GM12878 (cell line): ENCODE measurements around the gene GIMAP1. TPM values are rescaled to one million over a fixed set of nuclear protein-coding genes. Genes with fewer than 3 reads are reported as not detected.

Experiments
- ATAC-seq: fragments of 200-7000 bp; cut with Tn5 transposase; 3 replicates; pipeline ENCODE4 v1.9.1; 2020; ENCODE audit warnings: mild to moderate bottlenecking, moderate library complexity
- BruUV-seq: library from RNA; stranded (reverse); fragments of 400-500 nt; replicated peaks from 2 replicates; lab custom pipeline; 2021; lab: Mats Ljungman, UMichigan
- CTCF ChIA-PET: fragments of 300-600 bp; sonication (Branson Sonifier 250); formaldehyde crosslinking; extraction: SDS; loops from one replicate; lab custom pipeline; 2021; ENCODE audit warnings: inconsistent platforms; lab: Yijun Ruan, JAX
- POLR2A ChIA-PET: fragments of 350-600 bp; formaldehyde crosslinking; extraction: SDS; loops from one replicate; lab custom pipeline; 2021; ENCODE audit warnings: inconsistent platforms; lab: Charles Lee
- RAD21 ChIA-PET: fragments of 300-600 bp; sonication (Branson Sonifier 250); formaldehyde crosslinking; loops from one replicate; lab custom pipeline; 2023; ENCODE audit warnings: antibody characterized with exemption; ENCODE audit not compliant: unreplicated experiment; lab: Charles Lee
- SMC1A ChIA-PET: fragments of 300-600 bp; sonication (Branson Sonifier 250); formaldehyde crosslinking; loops from one replicate; lab custom pipeline; 2023; ENCODE audit not compliant: unreplicated experiment, uncharacterized antibody; lab: Charles Lee
- DNase-seq: peaks from one replicate; pipeline ENCODE4 v3.0.0-alpha.2; 2011; ENCODE audit warnings: low read depth, low spot score
- FAIRE-seq: peaks from 3 replicates; lab custom pipeline; 2011; peaks lifted over from hg19 to GRCh38; lab: Jason Lieb, UNC
- H2AFZ ChIP-seq: 2 replicates; pipeline ENCODE4 v1.6.0; 2011; ENCODE audit warnings: low read depth, low read length, control low read depth; ENCODE audit not compliant: control insufficient read depth
- H3K27ac ChIP-seq: 2 replicates; pipeline ENCODE4 v1.5.1; 2011; ENCODE audit warnings: control low read depth; ENCODE audit not compliant: control insufficient read depth, insufficient read depth
- H3K27me3 ChIP-seq, 2 experiments: replicated peaks in 1 of 2; 2 replicates each; pipeline versions ENCODE4 v1.6.0 to v1.6.1; 2011; ENCODE audit warnings: low read length in 1 of 2; ENCODE audit not compliant: control insufficient read depth in 2 of 2, insufficient read depth in 2 of 2
- H3K36me3 ChIP-seq, 2 experiments: 2 replicates each; pipeline ENCODE4 v1.5.1; 2011; ENCODE audit warnings: low read length in 1 of 2; ENCODE audit not compliant: control insufficient read depth in 2 of 2, insufficient read depth in 2 of 2
- H3K4me1 ChIP-seq: 2 replicates; pipeline ENCODE4 v1.6.1; 2011; ENCODE audit warnings: mild to moderate bottlenecking, low read length, moderate library complexity, mixed read lengths; ENCODE audit not compliant: control insufficient read depth, insufficient read depth
- H3K4me2 ChIP-seq: 2 replicates; pipeline ENCODE4 v1.6.0; 2011; ENCODE audit warnings: control low read depth; ENCODE audit not compliant: control insufficient read depth, insufficient read depth
- H3K4me3 ChIP-seq: fragments of 200-600 bp; sonication (generic); 2 replicates; pipeline ENCODE4 v1.5.1; 2016
- H3K79me2 ChIP-seq: 2 replicates; pipeline ENCODE4 v1.6.0; 2011; ENCODE audit warnings: low read length; ENCODE audit not compliant: control insufficient read depth, insufficient read depth
- H3K9ac ChIP-seq: 2 replicates; pipeline ENCODE4 v1.8.0; 2011; ENCODE audit warnings: low read length, control low read depth, mixed read lengths; ENCODE audit not compliant: control insufficient read depth, insufficient read depth
- H3K9me3 ChIP-seq: replicated peaks from 3 replicates; pipeline ENCODE4 v1.5.1; 2011; ENCODE audit warnings: mild to moderate bottlenecking, low read length; ENCODE audit not compliant: control insufficient read depth, insufficient read depth
- H4K20me1 ChIP-seq: 2 replicates; pipeline ENCODE4 v1.6.0; 2011; ENCODE audit not compliant: control insufficient read depth, insufficient read depth
- BHLHE40 ChIP-seq, 2 experiments: fragments of 450-650 bp in 1 of 2; IDR thresholded peaks; 2 replicates each; pipeline ENCODE4 v1.6.1; 2011 to 2017; ENCODE audit warnings: low read depth in 2 of 2, borderline replicate concordance in 1 of 2, improper control_type of control experiment in 1 of 2, low read length in 1 of 2, mild to moderate bottlenecking in 1 of 2
- CREB1 ChIP-seq: IDR thresholded peaks from 2 replicates; pipeline ENCODE4 v1.6.1; 2012; ENCODE audit warnings: low read depth, mild to moderate bottlenecking, inconsistent platforms
- IKZF1 ChIP-seq: fragments of 450-650 bp; conservative IDR thresholded peaks from 2 replicates; pipeline ENCODE4 v1.6.1; 2017; ENCODE audit warnings: antibody characterized with exemption, mild to moderate bottlenecking
- NR2C2 ChIP-seq: IDR thresholded peaks from 2 replicates; pipeline ENCODE4 v1.6.1; 2011; ENCODE audit warnings: borderline replicate concordance, low read depth; ENCODE audit not compliant: control insufficient read depth, insufficient read length
- POLR2A ChIP-seq: IDR thresholded peaks from 2 replicates; pipeline ENCODE4 v1.6.1; 2011; ENCODE audit warnings: low read depth, mild to moderate bottlenecking, low read length
- RELB ChIP-seq: fragments of 450-650 bp; IDR thresholded peaks from 2 replicates; pipeline ENCODE4 v1.6.1; 2017; ENCODE audit warnings: low read depth, mild to moderate bottlenecking, moderate library complexity
- SIX5 ChIP-seq: IDR thresholded peaks from 2 replicates; pipeline ENCODE4 v1.6.1; 2011; ENCODE audit warnings: mild to moderate bottlenecking, low read depth, low read length, moderate library complexity; ENCODE audit not compliant: severe bottlenecking
- SPI1 ChIP-seq: IDR thresholded peaks from 2 replicates; pipeline ENCODE4 v1.6.1; 2011; ENCODE audit warnings: low read depth, mild to moderate bottlenecking, low read length, moderate library complexity, borderline replicate concordance; ENCODE audit not compliant: insufficient read depth
- SRF ChIP-seq, 2 experiments: IDR thresholded peaks; 2 replicates each; pipeline ENCODE4 v1.6.1; 2011; ENCODE audit warnings: low read depth in 2 of 2, low read length in 2 of 2, mild to moderate bottlenecking in 1 of 2, moderate library complexity in 1 of 2
- USF2 ChIP-seq: IDR thresholded peaks from 2 replicates; pipeline ENCODE4 v1.6.1; 2011; ENCODE audit warnings: low read depth, low read length, improper control_type of control experiment, borderline replicate concordance
- ZNF384 ChIP-seq: IDR thresholded peaks from 2 replicates; pipeline ENCODE4 v1.6.1; 2012; ENCODE audit warnings: low read depth, mild to moderate bottlenecking, low read length, improper control_type of control experiment, borderline replicate concordance
- ZSCAN29 ChIP-seq: fragments of 450-650 bp; IDR thresholded peaks from 2 replicates; pipeline ENCODE4 v1.6.1; 2017; ENCODE audit warnings: mild to moderate bottlenecking, moderate library complexity
- WGBS: methylation state at CpG from one replicate; pipeline ENCODE4 v1.1.6; 2016; ENCODE audit warnings: low lambda C conversion rate; ENCODE audit not compliant: insufficient replicate concordance, insufficient coverage; ENCODE audit errors: missing lambda C conversion rate; 5-methylcytosine and 5-hydroxymethylcytosine counted together
- in situ Hi-C: fragments of 300-500 bp; cut with MboI; formaldehyde crosslinking; loops from 9 replicates; pipeline ENCODE4 v1.14.3; 2018; ENCODE audit warnings: mixed read lengths
- intact Hi-C: fragments of 100-400 bp; cut with micrococcal nuclease; formaldehyde crosslinking; loops from one replicate; pipeline ENCODE4 v1.14.2; 2022; ENCODE audit not compliant: unreplicated experiment
- polyA plus RNA-seq, 11 experiments: library from polyadenylated mRNA; depleted of rRNA in 4 of 11; unstranded in 6 of 11; stranded (reverse) in 5 of 11; fragments of >200 nt; fragmentation: Nextera tagmentation in 4 of 11; fragmentation: Illumina TruSeq in 1 of 11; extraction: Ambion mirVana in 4 of 11; extraction: Trizol in 1 of 11; gene quantifications; 1 replicate in 1 of 11; 2 replicates in 10 of 11; pipeline versions ENCODE4 v1.2.1 to v1.2.3, GENCODE V29; 2011 to 2016; ENCODE audit warnings: inconsistent platforms in 2 of 11, missing spikeins in 2 of 11, low read depth in 1 of 11
- total RNA-seq, 4 experiments: library from RNA; depleted of rRNA in 3 of 4; stranded (reverse); fragments of >200 nt in 3 of 4; fragmentation: Illumina TruSeq in 1 of 4; extraction: Trizol in 1 of 4; gene quantifications; 2 replicates each; pipeline versions ENCODE4 v1.2.1 to v1.2.3, GENCODE V29; 2013 to 2021

The GIMAP1 gene
- total and polyA plus RNA-seq, 10 of the 15 experiments (the other 5 are each of a cell fraction or from before 2014, with no cell fraction given), result 0.16 to 1.9 (median 1.1) TPM

DNA sequence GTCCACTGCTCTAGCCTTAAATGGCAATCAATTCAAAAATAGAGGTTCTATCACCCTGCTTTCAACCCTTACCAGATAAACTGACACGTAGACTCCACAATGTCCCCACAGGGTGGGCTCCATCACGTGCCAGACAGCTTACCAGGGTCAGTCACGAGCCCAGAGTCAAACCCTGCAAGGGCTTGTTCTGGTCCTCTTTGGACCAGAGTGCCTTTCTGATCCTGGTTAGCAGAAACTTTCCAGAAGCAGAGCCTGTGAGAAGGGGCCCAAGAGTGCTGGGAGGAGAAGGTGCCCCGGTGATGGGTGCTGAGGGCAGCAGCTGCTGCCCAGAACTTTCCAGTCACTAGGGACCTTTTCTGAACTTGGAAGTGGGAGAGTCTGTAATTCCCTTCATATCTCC is 20.5 kb downstream of the GIMAP1 start:
- intact Hi-C loops (loop anchor here (5.0 kb wide), 1 partner anchor 105 kb away; the partner anchor contains the start of gene GIMAP6), in situ Hi-C loops (no loop called here)
- H3K27ac ChIP-seq, result peak overlapping the region; percentile 80
- peak overlapping the region; percentile 79 for H3K9ac ChIP-seq
- peaks cover 34% of the 10 kb centered on the region for H3K79me2 ChIP-seq
- H3K4me1 ChIP-seq, result peaks cover 32% of the 10 kb centered on the region
- BruUV-seq, result no TSS peak
- ChIA-PET RAD21 (no interaction called here), POLR2A (no interaction called here), SMC1A (no interaction called here), CTCF (interaction anchor here (1.0 kb wide), 1 partner anchor 140 kb away, joined by 3 read pairs; no protein-coding TSS in a partner anchor)
- H3K9me3 ChIP-seq, result no peaks in the 10 kb centered on the region; the same call in 1 of the 3 replicates
- no peaks in the 10 kb centered on the region for H4K20me1 ChIP-seq
- peak overlapping the region; percentile 87 for H3K4me3 ChIP-seq
- DNase-seq, result no peak
- peak; percentile 37 for ATAC-seq
- H2AFZ ChIP-seq, result peak overlapping the region; percentile 74
- TF ChIP-seq SIX5 (no peak), BHLHE40 (IDR thresholded peaks at IDR 0.05; ENCODE audit: borderline replicate concordance in 1 of 2, low read depth in 2 of 2, low read length in 1 of 2) (0 out of 4 replicates have a peak, but pooled peaks of 1 of the 2 experiments have one; percentile 10), IKZF1 (no peak)
- no peak for FAIRE-seq
- 0 out of 4 replicates have a peak, but pooled peaks cover 0 to 2% of the 10 kb centered on the region in 2 experiments for H3K36me3 ChIP-seq
- H3K4me2 ChIP-seq, result peak overlapping the region; percentile 69
- 92% methylated on average over 4 of the region's 4 CpGs for WGBS
- no peaks in the 10 kb centered on the region for H3K27me3 ChIP-seq

- ChIA-PET RAD21 (interaction anchor here (1.3 kb wide), 1 partner anchor 45 kb away, joined by 4 read pairs; no protein-coding TSS in a partner anchor), SMC1A (interaction anchor here (1.3 to 1.4 kb wide), 2 partner anchors 71 to 288 kb away, joined by 3 to 5 read pairs; no protein-coding TSS in a partner anchor), POLR2A (no interaction called here), CTCF (interaction anchor here (1.0 kb wide), 1 partner anchor 139 kb away, joined by 3 read pairs; no protein-coding TSS in a partner anchor)
- H4K20me1 ChIP-seq, result no peaks in the 10 kb centered on the region
- BruUV-seq, result TSS peak; percentile 65
- no peaks in the 10 kb centered on the region; the same call in 1 of the 3 replicates for H3K9me3 ChIP-seq
- DNase-seq (no peak), FAIRE-seq (no peak), ATAC-seq (peak; percentile 79)
- peaks cover 32% of the 10 kb centered on the region for H3K4me1 ChIP-seq
- H3K4me3 ChIP-seq, result peak within 1 kb of the TSS; percentile 87
- H3K36me3 ChIP-seq, result peaks cover 0 to 2% of the 10 kb centered on the region in 2 experiments; a peak in 1 of 4 replicates
- H3K27me3 ChIP-seq, result no peaks in the 10 kb centered on the region
- peaks cover 35% of the 10 kb centered on the region for H3K79me2 ChIP-seq
- intact Hi-C loops (loop anchor here (5.0 kb wide), 1 partner anchor 105 kb away; the partner anchor contains the start of gene GIMAP6), in situ Hi-C loops (no loop called here)
- H3K9ac ChIP-seq, result peak within 1 kb of the TSS; percentile 79
- WGBS, result 4% methylated on average over 14 of the region's 14 CpGs
- H2AFZ ChIP-seq, result peak within 1 kb of the TSS; percentile 74
- peak within 1 kb of the TSS; percentile 80 for H3K27ac ChIP-seq
- peak within 1 kb of the TSS; percentile 69 for H3K4me2 ChIP-seq
- TF ChIP-seq SRF (IDR thresholded peaks at IDR 0.05; ENCODE audit: low read depth in 2 of 2, low read length in 2 of 2) (peak; percentile 90 to 91), ZSCAN29 (no peak), NR2C2 (no peak), SPI1 (peak; percentile 69), ZNF384 (peak; percentile 36; the same call in 1 of the 2 replicates), RELB (0 out of 2 replicates have a peak, but pooled peaks have one; percentile 25), CREB1 (no peak), POLR2A (peak; percentile 76), USF2 (no peak)
Observed at GRCh38 chr7:150737265-150738055, 21.0 kb downstream of the GIMAP1 start, which contains the start of gene GIMAP5. Gene GIMAP5, plus strand, starts transcription at chr7:150737418. Its CDS starts 3,467 bp downstream, at chr7:150740885.
